Measurements from ENCODE around the gene HNRNPA1L2. TPM values are rescaled to one million over a fixed set of nuclear protein-coding genes. Genes with fewer than 3 reads are reported as not detected.
A peak's percentile ranks its signal among the peaks of the same experiment; 100 is the strongest.

Gene HNRNPA1L2
- total and polyA plus RNA-seq, 4 donors, result 4.8 to 10.3 (median 8.3) TPM

DNA sequence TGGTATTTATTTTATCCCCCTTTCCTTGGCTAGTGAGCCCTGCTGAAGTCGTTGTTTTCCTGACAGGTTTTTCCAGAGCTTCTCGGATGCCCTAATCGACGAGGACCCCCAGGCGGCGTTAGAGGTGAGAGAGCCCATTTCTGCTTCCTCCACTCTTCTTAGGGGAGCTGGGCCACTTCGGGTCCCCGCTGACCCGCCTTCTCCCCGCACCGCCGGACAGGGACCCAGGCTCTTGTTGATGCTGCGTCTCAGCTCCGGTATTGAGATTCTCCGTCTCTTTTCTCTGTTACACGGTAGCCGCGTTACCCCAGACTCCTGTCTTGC lies 10.7 kb downstream of the HNRNPA1L2 start:
- WGBS, 2 donors, result 0% methylated on average over 18 of the region's 18 CpGs
- ATAC-seq (ENCODE audit: insufficient read depth, low FRiP score), result no peak
- Histone ChIP-seq H3K36me3 (ENCODE audit: control insufficient read depth in 4 of 4, insufficient read depth in 4 of 4, low read length in 4 of 4) (peaks cover 4 to 14% (median 9%) of the 10 kb centered on the region in 4 donors), H3K4me3 (peak overlapping the region; percentile 83), H3K4me1 (ENCODE audit: control insufficient read depth in 5 of 5, insufficient read depth in 5 of 5, low read length in 5 of 5) (peaks cover 0 to 27% (median 12%) of the 10 kb centered on the region in 5 donors), H3K9me3 (ENCODE audit: control insufficient read depth in 4 of 4, insufficient read depth in 3 of 4, low read length in 3 of 4) (no peaks in the 10 kb centered on the region), H3K27ac (ENCODE audit: low read depth in 1 of 2, low read length in 1 of 2) (peak overlapping the region; percentile 89 to 99), H3K9ac (ENCODE audit: insufficient read depth in 1 of 2, low read length in 2 of 2) (peak overlapping the region; percentile 95 to 98), H3K27me3 (ENCODE audit: control insufficient read depth in 3 of 3, insufficient read depth in 3 of 3, low read length in 2 of 3) (no peaks in the 10 kb centered on the region)
- no peak for TF ChIP-seq CTCF (IDR thresholded peaks at IDR 0.05; ENCODE audit: control extremely low read depth, extremely low read depth)
- no peak for DNase-seq

GRCh38 chr13:52659340-52659739 lies 17.1 kb downstream of the HNRNPA1L2 start:
- WGBS, 2 donors, result 95% methylated on average over 2 of the region's 2 CpGs
- Histone ChIP-seq H3K27ac (ENCODE audit: low read depth in 1 of 2, low read length in 1 of 2) (no peak overlapping the region), H3K9me3 (ENCODE audit: control insufficient read depth in 4 of 4, insufficient read depth in 3 of 4, low read length in 3 of 4) (no peaks in the 10 kb centered on the region), H3K27me3 (ENCODE audit: control insufficient read depth in 3 of 3, insufficient read depth in 3 of 3, low read length in 2 of 3) (no peaks in the 10 kb centered on the region), H3K9ac (ENCODE audit: insufficient read depth in 1 of 2, low read length in 2 of 2) (no peak overlapping the region), H3K4me3 (no peak overlapping the region), H3K4me1 (ENCODE audit: control insufficient read depth in 5 of 5, insufficient read depth in 5 of 5, low read length in 5 of 5) (peaks cover 0 to 10% (median 3%) of the 10 kb centered on the region in 5 donors), H3K36me3 (ENCODE audit: control insufficient read depth in 4 of 4, insufficient read depth in 4 of 4, low read length in 4 of 4) (peaks cover 3 to 29% (median 6%) of the 10 kb centered on the region in 4 donors)
- TF ChIP-seq CTCF (IDR thresholded peaks at IDR 0.05; ENCODE audit: control extremely low read depth, extremely low read depth), result no peak
- DNase-seq, result no peak
- no peak for ATAC-seq (ENCODE audit: insufficient read depth, low FRiP score)

DNA sequence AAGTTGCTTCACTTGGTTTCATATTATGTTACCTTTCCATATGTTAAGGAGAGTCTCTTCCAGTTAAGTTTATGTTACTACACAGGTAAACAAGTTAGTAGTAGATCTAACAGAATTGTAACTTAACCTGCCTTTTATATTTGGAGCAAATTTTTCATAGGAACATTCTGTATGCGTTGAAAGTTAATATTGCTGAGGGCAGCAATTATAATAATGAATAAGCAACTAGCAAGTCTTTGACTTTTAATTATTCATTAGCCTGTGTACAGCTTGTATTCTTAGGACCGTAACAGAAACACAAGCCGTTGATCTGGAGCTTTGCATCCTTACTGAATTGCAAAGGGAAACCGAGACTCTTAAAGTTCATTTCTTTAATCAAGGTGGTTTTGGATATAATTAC lies 22.0 kb downstream of the HNRNPA1L2 start:
- peaks cover 9 to 47% (median 13%) of the 10 kb centered on the region in 4 donors for H3K36me3 ChIP-seq (ENCODE audit: control insufficient read depth in 4 of 4, insufficient read depth in 4 of 4, low read length in 4 of 4)
- H3K27me3 ChIP-seq (ENCODE audit: control insufficient read depth in 3 of 3, insufficient read depth in 3 of 3, low read length in 2 of 3), result no peaks in the 10 kb centered on the region
- no peaks in the 10 kb centered on the region for H3K4me1 ChIP-seq (ENCODE audit: control insufficient read depth in 5 of 5, insufficient read depth in 5 of 5, low read length in 5 of 5)
- H3K27ac ChIP-seq (ENCODE audit: low read depth in 1 of 2, low read length in 1 of 2), result no peak overlapping the region
- no peak for ATAC-seq (ENCODE audit: insufficient read depth, low FRiP score)
- H3K4me3 ChIP-seq, result no peak overlapping the region
- H3K9ac ChIP-seq (ENCODE audit: insufficient read depth in 1 of 2, low read length in 2 of 2), result no peak overlapping the region
- H3K9me3 ChIP-seq (ENCODE audit: control insufficient read depth in 4 of 4, insufficient read depth in 3 of 4, low read length in 3 of 4), result no peaks in the 10 kb centered on the region
- TF ChIP-seq CTCF (IDR thresholded peaks at IDR 0.05; ENCODE audit: control extremely low read depth, extremely low read depth), result no peak
- no peak for DNase-seq
- 97 to 98% methylated on average over 4 of the region's 4 CpGs for WGBS, 2 donors

- Histone ChIP-seq H3K9me3 (ENCODE audit: control insufficient read depth in 4 of 4, insufficient read depth in 3 of 4, low read length in 3 of 4) (no peaks in the 10 kb centered on the region), H3K4me1 (ENCODE audit: control insufficient read depth in 5 of 5, insufficient read depth in 5 of 5, low read length in 5 of 5) (no peaks in the 10 kb centered on the region), H3K27ac (ENCODE audit: low read depth in 1 of 2, low read length in 1 of 2) (no peak overlapping the region), H3K36me3 (ENCODE audit: control insufficient read depth in 4 of 4, insufficient read depth in 4 of 4, low read length in 4 of 4) (peaks cover 9 to 45% (median 13%) of the 10 kb centered on the region in 4 donors), H3K27me3 (ENCODE audit: control insufficient read depth in 3 of 3, insufficient read depth in 3 of 3, low read length in 2 of 3) (no peaks in the 10 kb centered on the region), H3K9ac (ENCODE audit: insufficient read depth in 1 of 2, low read length in 2 of 2) (no peak overlapping the region), H3K4me3 (no peak overlapping the region)
- TF ChIP-seq CTCF (IDR thresholded peaks at IDR 0.05; ENCODE audit: control extremely low read depth, extremely low read depth), result no peak
- peak in 2 of 3 donors; percentile 26 to 28 for DNase-seq
- ATAC-seq (ENCODE audit: insufficient read depth, low FRiP score), result no peak
Observed at GRCh38 chr13:52665325-52665724, 23.1 kb downstream of the HNRNPA1L2 start.

Measured in lung (tissue), 12 donors.